PC-3 (cell line): ENCODE results near the gene TAF10. TPM values are rescaled to one million over a fixed set of nuclear protein-coding genes. Genes with fewer than 3 reads are reported as not detected.

Experiments
- ATAC-seq: fragments of 200-7000 bp; cut with Tn5 transposase; 2 replicates; pipeline ENCODE4 v1.9.1; 2020; ENCODE audit warnings: mild to moderate bottlenecking, moderate library complexity
- BruUV-seq: library from RNA; stranded (reverse); fragments of 400-500 nt; replicated peaks from 2 replicates; lab custom pipeline; 2021; lab: Mats Ljungman, UMichigan
- CTCF ChIA-PET: fragments of 300-600 bp; sonication (Branson Sonifier 250); formaldehyde crosslinking; loops from one replicate; lab custom pipeline; 2022; ENCODE audit warnings: antibody characterized with exemption; lab: Charles Lee
- POLR2A ChIA-PET: fragments of 300-600 bp; sonication (Branson Sonifier 250); formaldehyde crosslinking; loops from one replicate; lab custom pipeline; 2022; ENCODE audit warnings: antibody characterized with exemption; ENCODE audit not compliant: unreplicated experiment; lab: Charles Lee
- DNase-seq: peaks from one replicate; pipeline ENCODE4 v3.0.0-alpha.2; 2015
- H2AFZ ChIP-seq: fragments of 300-600 bp; sonication (generic); 2 replicates; pipeline ENCODE4 v1.6.0; 2016; ENCODE audit warnings: antibody characterized with exemption, low read length
- H3F3A ChIP-seq: fragments of 300-600 bp; sonication (generic); one replicate; pipeline ENCODE4 v1.6.0; 2017; ENCODE audit warnings: antibody characterized with exemption, low read length, control low read depth, mild to moderate bottlenecking; ENCODE audit not compliant: unreplicated experiment
- H3K27ac ChIP-seq: fragments of 300-600 bp; sonication (generic); 2 replicates; pipeline ENCODE4 v1.5.1; 2016; ENCODE audit warnings: mild to moderate bottlenecking, low read length
- H3K27me3 ChIP-seq: fragments of 300-600 bp; sonication (generic); 2 replicates; pipeline ENCODE4 v1.6.1; 2016; ENCODE audit warnings: low read length, mixed read lengths
- H3K36me3 ChIP-seq: fragments of 300-600 bp; sonication (generic); 2 replicates; pipeline ENCODE4 v1.6.1; 2016; ENCODE audit warnings: low read depth, mixed run types, low read length, mixed read lengths
- H3K4me1 ChIP-seq: fragments of 300-600 bp; sonication (generic); 2 replicates; pipeline ENCODE4 v1.5.1; 2016; ENCODE audit warnings: low read length; ENCODE audit not compliant: insufficient read depth
- H3K4me2 ChIP-seq: fragments of 300-600 bp; sonication (generic); 2 replicates; pipeline ENCODE4 v1.6.0; 2016; ENCODE audit warnings: low read length
- H3K4me3 ChIP-seq: fragments of 300-600 bp; sonication (generic); 2 replicates; pipeline ENCODE4 v1.5.1; 2016; ENCODE audit warnings: mild to moderate bottlenecking, low read length, mixed read lengths
- H3K79me2 ChIP-seq: fragments of 300-600 bp; sonication (generic); 2 replicates; pipeline ENCODE4 v1.6.1; 2017; ENCODE audit warnings: low read length, mixed read lengths
- H3K9ac ChIP-seq: fragments of 300-600 bp; sonication (generic); 2 replicates; pipeline ENCODE4 v1.6.0; 2016; ENCODE audit warnings: mild to moderate bottlenecking, low read length
- H3K9me2 ChIP-seq: fragments of 300-600 bp; sonication (generic); replicated peaks from 2 replicates; pipeline ENCODE4 v1.6.1; 2016; ENCODE audit warnings: mixed run types, low read length, mixed read lengths
- H3K9me3 ChIP-seq: fragments of 300-600 bp; sonication (generic); 2 replicates; pipeline ENCODE4 v1.6.1; 2016; ENCODE audit warnings: low read length, mixed read lengths
- H4K20me1 ChIP-seq: fragments of 300-600 bp; sonication (generic); 2 replicates; pipeline ENCODE4 v1.6.1; 2016; ENCODE audit warnings: low read length, mixed read lengths
- EZH2 ChIP-seq: fragments of 300-600 bp; sonication (generic); IDR thresholded peaks from one replicate; pipeline ENCODE4 v1.6.1; 2017; ENCODE audit warnings: antibody characterized with exemption, mild to moderate bottlenecking, low read length; ENCODE audit not compliant: unreplicated experiment
- EZH2phosphoT487 ChIP-seq: fragments of 300-600 bp; sonication (generic); IDR thresholded peaks from 2 replicates; pipeline ENCODE4 v1.6.1; 2018; ENCODE audit warnings: mild to moderate bottlenecking, antibody characterized with exemption, low read length, borderline replicate concordance
- intact Hi-C: fragments of 100-400 bp; cut with micrococcal nuclease; formaldehyde crosslinking; loops from 2 replicates; pipeline ENCODE4 v1.9.0; 2023
- total RNA-seq: library from RNA; depleted of rRNA; stranded (reverse); fragments of >200 nt; gene quantifications from 2 replicates; pipeline ENCODE4 v1.2.3, GENCODE V29; 2014
- TF ChIP-seq, protein P1 (sequence below): fragments of 300-600 bp; sonication (generic); conservative IDR thresholded peaks from 2 replicates; pipeline ENCODE4 v1.5.1; 2017; ENCODE audit warnings: antibody characterized with exemption, low read depth, mild to moderate bottlenecking, low read length

Gene TAF10
- total RNA-seq, 1 experiment from 2014 or later: 102 TPM

DNA sequence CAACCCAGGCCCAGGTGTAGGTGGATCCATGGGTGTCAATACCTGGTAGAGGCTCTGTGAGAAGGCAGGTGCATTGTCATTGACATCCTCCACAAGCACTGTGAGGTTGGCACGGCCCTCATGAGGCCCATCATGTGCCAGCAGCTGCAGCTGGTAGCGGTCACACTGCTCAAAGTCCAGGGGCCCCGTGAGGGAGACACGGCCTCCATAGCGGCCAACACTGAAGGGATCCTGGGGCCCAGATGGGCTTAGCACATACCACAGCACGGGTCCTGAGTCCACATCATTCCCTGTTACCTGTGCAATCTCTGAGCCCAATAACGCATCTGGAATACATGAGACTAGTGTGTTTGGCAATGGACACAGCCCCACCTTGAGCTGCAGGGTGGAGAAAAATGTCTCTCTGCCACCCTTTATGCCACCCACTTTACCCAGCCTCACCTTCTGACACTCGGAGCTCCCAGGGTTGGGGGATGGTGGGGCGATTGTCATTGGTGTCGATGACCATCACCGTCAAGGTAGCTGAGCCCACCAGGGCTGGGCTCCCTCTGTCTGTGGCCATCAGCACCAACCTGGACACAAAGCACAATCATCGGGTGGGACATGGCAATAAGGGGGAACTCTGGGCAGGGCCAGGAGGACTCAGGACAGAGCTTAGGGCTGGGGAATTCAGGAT, 13.3 kb upstream of the TAF10 start:
- Histone ChIP-seq H3K9me2 (no peaks in the 10 kb centered on the region), H3K36me3 (no peaks in the 10 kb centered on the region), H3K9me3 (no peaks in the 10 kb centered on the region), H3K79me2 (no peaks in the 10 kb centered on the region), H3K27me3 (no peaks in the 10 kb centered on the region), H3K4me3 (no peak overlapping the region), H3K9ac (no peak overlapping the region), H3K4me2 (no peak overlapping the region), H3F3A (no peaks in the 10 kb centered on the region), H3K4me1 (no peaks in the 10 kb centered on the region), H3K27ac (no peak overlapping the region), H4K20me1 (no peaks in the 10 kb centered on the region), H2AFZ (no peak overlapping the region)
- no peak for DNase-seq
- no TSS peak for BruUV-seq
- TF ChIP-seq, protein P1, sequence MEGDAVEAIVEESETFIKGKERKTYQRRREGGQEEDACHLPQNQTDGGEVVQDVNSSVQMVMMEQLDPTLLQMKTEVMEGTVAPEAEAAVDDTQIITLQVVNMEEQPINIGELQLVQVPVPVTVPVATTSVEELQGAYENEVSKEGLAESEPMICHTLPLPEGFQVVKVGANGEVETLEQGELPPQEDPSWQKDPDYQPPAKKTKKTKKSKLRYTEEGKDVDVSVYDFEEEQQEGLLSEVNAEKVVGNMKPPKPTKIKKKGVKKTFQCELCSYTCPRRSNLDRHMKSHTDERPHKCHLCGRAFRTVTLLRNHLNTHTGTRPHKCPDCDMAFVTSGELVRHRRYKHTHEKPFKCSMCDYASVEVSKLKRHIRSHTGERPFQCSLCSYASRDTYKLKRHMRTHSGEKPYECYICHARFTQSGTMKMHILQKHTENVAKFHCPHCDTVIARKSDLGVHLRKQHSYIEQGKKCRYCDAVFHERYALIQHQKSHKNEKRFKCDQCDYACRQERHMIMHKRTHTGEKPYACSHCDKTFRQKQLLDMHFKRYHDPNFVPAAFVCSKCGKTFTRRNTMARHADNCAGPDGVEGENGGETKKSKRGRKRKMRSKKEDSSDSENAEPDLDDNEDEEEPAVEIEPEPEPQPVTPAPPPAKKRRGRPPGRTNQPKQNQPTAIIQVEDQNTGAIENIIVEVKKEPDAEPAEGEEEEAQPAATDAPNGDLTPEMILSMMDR: no peak
- TF ChIP-seq EZH2 (no peak), EZH2phosphoT487 (no peak)
- CTCF ChIA-PET: no interaction called here
- no peak for ATAC-seq
- intact Hi-C loops: no loop called here
- POLR2A ChIA-PET: no interaction called here

DNA sequence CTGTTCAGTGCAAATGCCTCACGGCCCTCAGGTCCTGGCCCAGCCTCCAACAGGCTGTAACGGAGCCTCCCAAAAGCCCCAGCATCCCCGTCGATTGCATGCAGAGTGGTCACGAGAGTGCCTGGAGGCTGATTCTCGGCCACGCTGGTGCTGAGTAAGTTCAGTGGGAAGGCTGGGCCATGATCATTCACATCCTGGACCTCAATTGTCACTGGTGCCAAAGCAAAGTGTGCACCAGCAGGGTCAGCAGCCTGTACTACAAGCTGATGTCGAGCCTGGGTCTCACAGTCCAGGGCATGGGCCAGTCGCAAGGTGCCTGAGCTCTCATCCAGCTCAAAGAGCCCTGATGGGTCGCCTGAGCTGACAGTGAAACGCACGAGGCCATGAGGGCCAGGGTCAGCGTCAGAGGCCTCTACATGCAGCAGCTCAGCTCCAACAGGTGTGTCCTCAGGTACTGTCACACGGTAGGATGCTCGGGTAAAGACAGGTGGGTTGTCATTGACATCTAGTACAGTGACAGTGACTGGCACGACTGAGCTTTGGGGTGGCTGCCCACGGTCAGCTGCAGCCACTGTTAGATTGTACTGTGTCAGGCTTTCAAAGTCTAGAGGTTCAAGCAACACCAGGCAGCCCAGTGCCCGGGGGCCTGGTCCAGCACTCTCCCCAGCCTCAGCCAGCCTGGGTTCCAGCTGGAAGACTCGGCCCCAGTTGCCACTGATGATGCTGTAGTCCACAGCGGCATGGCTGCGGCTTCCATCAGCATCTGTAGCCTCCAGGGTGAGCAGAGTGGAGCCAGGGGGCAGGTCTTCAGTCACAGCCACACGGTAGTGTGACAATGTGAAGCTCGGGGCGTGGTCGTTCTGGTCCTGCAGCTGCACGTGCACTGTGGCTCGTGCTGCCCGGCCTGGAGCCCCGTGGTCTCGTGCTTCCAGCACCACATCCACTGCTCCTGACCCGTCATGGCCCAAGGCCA, 11.7 kb upstream of the TAF10 start:
- Histone ChIP-seq H3K4me2 (no peak overlapping the region), H3K9me2 (no peaks in the 10 kb centered on the region), H2AFZ (no peak overlapping the region), H3K9ac (no peak overlapping the region), H3K9me3 (no peaks in the 10 kb centered on the region), H3K27ac (no peak overlapping the region), H3K4me1 (peaks cover 2% of the 10 kb centered on the region), H4K20me1 (no peaks in the 10 kb centered on the region), H3K4me3 (no peak overlapping the region), H3F3A (no peaks in the 10 kb centered on the region), H3K27me3 (no peaks in the 10 kb centered on the region), H3K79me2 (peaks cover 2% of the 10 kb centered on the region; the same call in 1 of the 2 replicates), H3K36me3 (no peaks in the 10 kb centered on the region)
- POLR2A ChIA-PET: no interaction called here
- ATAC-seq (no peak), DNase-seq (no peak)
- TF ChIP-seq, protein P1: no peak
- TF ChIP-seq EZH2phosphoT487 (no peak), EZH2 (no peak)
- CTCF ChIA-PET: no interaction called here
- intact Hi-C loops: no loop called here
- BruUV-seq: no TSS peak
